ENCODE data around the gene CAPNS2. TPM values are rescaled to one million over a fixed set of nuclear protein-coding genes. Genes with fewer than 3 reads are reported as not detected.

CAPNS2 gene
- polyA plus RNA-seq, 1 donor from 2014 or later: not detected

DNA sequence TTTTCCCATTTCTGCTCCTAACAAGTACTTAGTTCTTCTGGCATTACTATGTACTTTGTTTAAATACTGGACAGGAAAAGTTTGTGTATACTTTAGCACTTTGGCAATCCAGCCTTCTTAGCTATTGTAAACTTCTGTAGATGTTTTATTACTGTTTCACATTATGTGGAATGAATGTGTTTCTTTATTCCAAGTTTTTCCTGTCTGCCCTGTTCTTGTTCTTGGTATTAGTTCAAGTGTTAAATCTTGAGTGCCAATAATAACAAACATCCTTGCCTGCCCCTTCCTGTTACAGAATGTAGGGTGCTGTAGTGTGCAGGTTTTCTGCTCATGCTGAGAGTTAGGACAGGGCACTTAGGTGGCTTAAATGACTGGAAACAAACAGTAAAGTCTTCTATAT, 7.3 kb upstream of the CAPNS2 start:
- H3K36me3 Mint-ChIP-seq: peaks cover 2% of the 10 kb centered on the region
- H3K9me3 Mint-ChIP-seq: no peaks in the 10 kb centered on the region
- H3K4me1 Mint-ChIP-seq: no peaks in the 10 kb centered on the region
- no peak overlapping the region for H3K4me3 Mint-ChIP-seq
- no peak overlapping the region for H3K27ac Mint-ChIP-seq
- H3K27me3 Mint-ChIP-seq: no peaks in the 10 kb centered on the region

DNA sequence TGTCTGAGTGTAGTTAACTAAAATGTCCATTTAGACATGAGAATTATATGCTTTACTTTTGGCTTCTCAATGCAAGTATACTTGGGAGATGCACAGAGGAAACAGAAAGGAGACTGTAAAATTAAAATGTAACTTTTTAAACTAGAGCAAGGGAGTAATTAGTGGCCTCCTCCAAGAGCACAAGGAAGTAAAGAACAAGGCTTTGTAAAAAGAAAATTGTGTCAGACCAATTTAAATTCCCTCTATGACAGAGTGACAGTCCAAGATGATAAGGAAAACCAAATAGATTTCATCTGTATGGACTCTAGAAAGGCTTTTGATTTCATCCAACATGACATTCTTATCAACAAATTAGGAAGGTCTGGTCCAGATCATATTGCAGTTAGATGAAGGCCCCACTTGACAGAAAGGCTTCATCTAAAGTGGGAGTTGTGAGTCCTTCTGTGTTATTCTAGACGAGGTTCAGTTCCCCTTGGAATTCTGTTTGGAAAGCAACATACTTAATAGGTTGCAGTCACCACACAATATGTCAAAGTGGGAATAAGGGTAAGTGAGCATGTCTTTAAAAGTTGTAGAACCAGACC, 6.5 kb upstream of the CAPNS2 start:
- no peaks in the 10 kb centered on the region for H3K9me3 Mint-ChIP-seq
- H3K36me3 Mint-ChIP-seq: peaks cover 2% of the 10 kb centered on the region
- H3K27me3 Mint-ChIP-seq: no peaks in the 10 kb centered on the region
- H3K27ac Mint-ChIP-seq: no peak overlapping the region
- no peak overlapping the region for H3K4me3 Mint-ChIP-seq
- H3K4me1 Mint-ChIP-seq: no peaks in the 10 kb centered on the region

DNA sequence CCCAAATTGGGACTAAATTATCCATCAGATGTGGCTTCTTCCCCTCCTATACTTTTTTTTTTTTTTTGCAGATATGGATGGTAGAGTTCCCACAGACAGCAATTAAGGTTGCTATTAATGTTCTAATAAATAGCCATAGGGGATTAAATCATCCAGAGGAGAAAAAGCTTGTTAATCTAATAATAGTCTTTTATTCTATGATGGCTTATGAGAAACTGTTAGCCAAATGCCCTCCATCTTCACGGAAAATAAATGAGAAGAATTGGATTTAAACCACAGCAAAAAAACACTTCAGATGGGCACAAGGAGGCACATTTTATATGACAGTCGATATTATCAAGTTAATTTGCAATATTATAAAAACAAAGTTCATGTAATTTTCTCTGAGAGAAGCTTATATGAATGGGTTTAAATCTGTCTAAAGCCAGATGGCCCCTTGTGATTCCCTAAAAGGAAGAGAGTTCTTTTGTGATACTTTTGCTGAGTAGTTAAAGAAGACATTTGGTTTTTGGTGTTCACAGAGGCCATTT, 5.1 kb upstream of the CAPNS2 start:
- Mint-ChIP-seq H3K27me3 (no peaks in the 10 kb centered on the region), H3K9me3 (no peaks in the 10 kb centered on the region), H3K36me3 (peaks cover 2% of the 10 kb centered on the region), H3K4me1 (no peaks in the 10 kb centered on the region), H3K4me3 (no peak overlapping the region), H3K27ac (no peak overlapping the region)

DNA sequence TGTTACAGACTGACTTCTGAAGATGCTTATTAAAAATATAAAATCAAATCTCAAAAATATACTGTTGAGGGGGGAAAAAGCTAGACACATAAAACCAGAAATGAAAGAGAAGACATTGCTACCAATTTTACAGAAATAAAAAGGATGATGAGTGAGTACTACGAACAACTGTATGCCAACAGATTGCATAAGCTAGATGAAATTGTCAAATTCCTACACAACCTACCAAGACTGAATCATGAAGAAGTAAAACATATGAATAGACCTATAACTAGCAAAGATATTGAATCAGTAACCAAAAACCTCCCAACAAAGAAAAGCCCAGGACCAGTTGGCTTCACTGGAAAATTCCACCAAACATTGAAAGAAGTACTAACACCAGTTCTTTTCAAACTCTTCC, 3.5 kb upstream of the CAPNS2 start:
- H3K9me3 Mint-ChIP-seq: no peaks in the 10 kb centered on the region

DNA sequence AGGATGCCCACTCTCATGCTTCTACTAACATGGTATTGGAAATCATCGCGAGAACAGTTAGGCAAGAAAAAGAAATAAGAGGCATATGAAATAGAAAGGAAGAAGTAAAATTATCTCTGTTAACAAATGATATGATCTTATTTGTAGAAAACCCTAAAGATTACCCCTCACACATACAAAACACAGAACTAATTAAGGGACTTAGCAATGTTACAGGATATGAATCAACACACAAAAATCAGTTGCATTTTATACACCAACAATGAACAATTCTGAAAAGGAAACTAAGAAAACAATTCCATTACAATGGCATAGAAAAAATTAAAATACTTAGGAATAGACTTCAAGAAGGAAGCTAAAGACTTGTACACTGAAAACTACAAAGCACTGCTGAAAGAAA, 2.7 kb upstream of the CAPNS2 start:
- no peaks in the 10 kb centered on the region for H3K9me3 Mint-ChIP-seq
- no peak overlapping the region for H3K4me3 Mint-ChIP-seq
- H3K27me3 Mint-ChIP-seq: peaks cover 1% of the 10 kb centered on the region
- no peak overlapping the region for H3K27ac Mint-ChIP-seq
- no peaks in the 10 kb centered on the region for H3K36me3 Mint-ChIP-seq
- H3K4me1 Mint-ChIP-seq: no peaks in the 10 kb centered on the region

More for the DNA sequence above, 3.5 kb upstream of the CAPNS2 start:
- no peaks in the 10 kb centered on the region for H3K27me3 Mint-ChIP-seq
- peaks cover 2% of the 10 kb centered on the region for H3K36me3 Mint-ChIP-seq
- H3K4me1 Mint-ChIP-seq: no peaks in the 10 kb centered on the region
- no peak overlapping the region for H3K27ac Mint-ChIP-seq
- H3K4me3 Mint-ChIP-seq: no peak overlapping the region

DNA sequence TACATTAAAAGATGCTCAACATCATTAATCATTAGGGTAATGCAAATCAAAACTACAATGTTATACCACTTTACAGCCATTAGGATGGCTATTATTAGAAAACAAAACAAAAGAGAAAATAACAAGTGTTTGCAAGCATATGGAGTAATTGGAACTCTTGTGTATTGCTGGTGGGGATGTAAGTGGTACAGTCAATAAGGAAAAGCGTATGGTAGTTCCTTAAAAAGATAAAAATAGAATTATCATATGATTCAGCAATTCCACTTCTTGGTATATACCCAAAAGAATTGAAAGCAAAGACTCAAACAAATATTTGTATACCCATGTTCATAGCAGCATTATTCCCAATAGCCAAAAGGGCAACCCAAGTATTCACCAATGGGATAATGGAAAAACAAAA, 1.4 kb upstream of the CAPNS2 start:
- Mint-ChIP-seq H3K9me3 (no peaks in the 10 kb centered on the region), H3K36me3 (no peaks in the 10 kb centered on the region), H3K4me3 (no peak overlapping the region), H3K27ac (peak overlapping the region in 1 of 3 donors; percentile 41), H3K4me1 (no peaks in the 10 kb centered on the region), H3K27me3 (peaks cover 1% of the 10 kb centered on the region)

DNA sequence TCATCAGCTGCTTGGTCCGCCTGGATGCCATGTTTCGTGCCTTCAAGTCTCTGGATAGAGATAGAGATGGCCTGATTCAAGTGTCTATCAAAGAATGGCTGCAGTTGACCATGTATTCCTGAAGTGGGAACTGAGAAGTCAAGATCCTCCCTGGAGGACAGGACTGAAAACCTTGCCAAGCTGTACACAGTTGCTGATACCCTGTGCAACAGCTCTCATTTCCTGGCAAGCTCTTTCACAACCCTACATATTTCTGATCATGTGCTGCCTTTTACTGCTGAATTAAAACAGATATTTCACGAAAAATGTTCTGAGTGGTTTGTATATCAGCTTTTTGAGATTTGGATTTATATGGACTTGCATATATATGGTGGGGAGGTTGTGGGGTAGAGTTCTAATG, 898 bp downstream of the CAPNS2 start:
- Mint-ChIP-seq H3K27me3 (peaks cover 1% of the 10 kb centered on the region), H3K36me3 (no peaks in the 10 kb centered on the region), H3K4me3 (no peak overlapping the region), H3K9me3 (no peaks in the 10 kb centered on the region), H3K27ac (no peak overlapping the region), H3K4me1 (no peaks in the 10 kb centered on the region)

DNA sequence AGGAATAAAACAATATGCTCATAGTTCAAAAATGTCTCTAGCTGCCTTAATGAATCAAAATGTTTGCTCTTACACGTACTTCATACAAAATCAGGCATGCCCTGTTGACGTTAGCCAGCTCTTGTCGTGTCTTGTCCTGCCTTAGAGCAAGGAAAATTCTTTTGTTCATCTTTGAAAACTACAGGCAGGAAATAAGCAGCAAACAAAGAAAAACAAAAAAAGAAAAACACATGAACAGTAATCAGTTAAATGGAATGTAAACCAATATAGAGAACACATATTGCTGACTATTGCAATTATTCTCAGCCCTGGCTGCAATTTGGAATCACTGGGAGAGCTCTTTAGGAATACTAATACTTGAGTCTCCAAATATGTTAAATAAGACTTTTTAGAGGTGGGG, 1.7 kb downstream of the CAPNS2 start:
- Mint-ChIP-seq H3K9me3 (no peaks in the 10 kb centered on the region), H3K36me3 (no peaks in the 10 kb centered on the region), H3K4me3 (no peak overlapping the region), H3K27me3 (peaks cover 1% of the 10 kb centered on the region), H3K4me1 (no peaks in the 10 kb centered on the region), H3K27ac (no peak overlapping the region)

DNA sequence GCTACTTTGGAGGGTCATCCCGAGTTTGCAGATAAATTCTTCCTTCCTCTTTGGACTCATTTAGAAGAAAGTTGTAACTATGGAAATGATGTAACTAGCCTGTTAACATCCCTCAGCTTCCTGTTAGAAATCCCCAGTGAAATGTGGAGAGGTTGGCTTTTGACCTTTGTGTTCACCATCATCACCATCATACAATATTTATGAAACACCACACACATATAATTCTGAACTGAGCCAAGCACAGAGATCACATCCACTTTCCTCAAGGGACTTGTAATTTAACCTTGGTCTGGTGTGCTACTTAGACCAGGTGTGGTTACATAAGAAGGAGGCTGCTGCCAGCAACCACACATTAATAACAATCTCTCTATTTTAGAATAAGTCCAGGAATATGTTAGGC, 2.5 kb downstream of the CAPNS2 start:
- Mint-ChIP-seq H3K4me1 (no peaks in the 10 kb centered on the region), H3K27me3 (peaks cover 1% of the 10 kb centered on the region), H3K27ac (no peak overlapping the region), H3K36me3 (no peaks in the 10 kb centered on the region), H3K9me3 (no peaks in the 10 kb centered on the region), H3K4me3 (no peak overlapping the region)

DNA sequence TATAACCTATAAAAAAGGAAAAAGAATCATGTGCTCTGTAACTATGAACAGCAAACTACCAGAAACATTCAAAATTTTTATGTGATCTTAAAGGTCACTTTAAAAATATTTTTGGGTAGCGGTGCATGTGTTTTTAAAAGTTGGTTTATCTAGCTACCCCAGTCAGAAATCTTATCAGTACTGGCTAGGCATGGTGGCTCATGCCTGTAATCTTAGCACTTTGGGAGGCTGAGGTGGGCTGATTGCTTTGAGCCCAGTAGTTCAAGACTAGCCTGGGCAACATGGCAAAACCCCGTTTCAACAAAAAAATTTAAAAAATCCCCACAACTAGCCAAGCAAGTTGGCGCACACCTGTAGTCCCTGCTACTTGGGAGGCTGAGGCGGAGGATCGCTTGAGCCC, 3.7 kb downstream of the CAPNS2 start:
- no peaks in the 10 kb centered on the region for H3K9me3 Mint-ChIP-seq
- H3K27me3 Mint-ChIP-seq: peaks cover 1% of the 10 kb centered on the region
- H3K4me1 Mint-ChIP-seq: no peaks in the 10 kb centered on the region
- no peak overlapping the region for H3K27ac Mint-ChIP-seq
- no peaks in the 10 kb centered on the region for H3K36me3 Mint-ChIP-seq
- no peak overlapping the region for H3K4me3 Mint-ChIP-seq

DNA sequence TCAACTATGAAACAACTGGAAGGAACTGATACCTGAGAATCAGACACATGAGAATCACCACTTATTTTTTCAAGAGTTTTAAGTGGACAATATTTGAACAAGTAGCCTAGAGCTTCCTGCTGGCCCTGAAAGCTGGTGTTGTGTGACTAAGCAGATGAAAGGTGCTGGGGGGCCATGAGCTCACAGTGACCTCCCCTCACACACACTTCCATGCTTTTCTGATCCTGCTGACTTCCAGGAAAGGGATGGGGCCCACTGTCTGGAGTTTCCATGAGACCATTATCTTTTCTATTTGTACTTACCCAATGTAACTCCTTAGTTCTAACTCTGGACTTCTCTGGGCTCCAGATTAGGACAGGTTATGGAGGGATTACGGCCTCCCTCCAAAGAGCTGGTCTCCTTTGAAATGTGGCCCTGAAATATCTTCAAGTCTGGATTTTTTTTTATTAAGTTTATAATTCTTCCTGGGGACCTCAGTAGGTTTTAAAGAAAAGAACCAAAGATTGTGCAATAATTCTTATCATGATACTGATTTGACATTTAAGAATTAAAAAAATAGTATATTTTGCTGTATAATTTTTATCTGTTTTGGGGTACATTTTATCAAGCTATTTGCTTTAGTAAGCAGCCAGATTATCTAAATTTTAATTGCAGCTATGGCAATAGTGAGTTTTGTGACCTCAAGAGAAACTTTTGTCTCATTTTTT, 4.9 kb downstream of the CAPNS2 start:
- H3K9me3 Mint-ChIP-seq: no peaks in the 10 kb centered on the region

DNA sequence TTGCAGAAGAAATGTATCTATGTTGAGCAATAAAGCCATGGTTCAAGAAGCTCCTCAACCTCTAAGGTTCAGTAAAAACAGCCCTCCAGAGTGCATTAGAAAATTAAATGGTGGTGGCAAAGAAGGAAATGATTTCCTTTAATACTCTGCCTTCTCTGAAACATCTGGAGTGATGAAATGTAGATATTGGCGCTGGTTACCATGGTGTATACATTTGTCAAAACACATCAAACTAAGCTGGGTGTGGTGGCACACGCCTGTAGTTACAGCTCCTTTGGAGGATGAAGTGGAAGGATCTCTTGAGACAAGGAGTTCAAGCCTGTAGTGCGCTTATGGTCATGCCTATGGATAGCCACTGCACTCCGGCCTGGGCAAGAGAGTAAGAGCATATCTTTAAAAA, 6.0 kb downstream of the CAPNS2 start:
- Mint-ChIP-seq H3K4me3 (no peak overlapping the region), H3K27me3 (peaks cover 1% of the 10 kb centered on the region), H3K9me3 (no peaks in the 10 kb centered on the region), H3K36me3 (no peaks in the 10 kb centered on the region), H3K27ac (no peak overlapping the region), H3K4me1 (no peaks in the 10 kb centered on the region)

More for the DNA sequence above, 4.9 kb downstream of the CAPNS2 start:
- Mint-ChIP-seq H3K36me3 (no peaks in the 10 kb centered on the region), H3K27ac (no peak overlapping the region), H3K4me1 (no peaks in the 10 kb centered on the region), H3K4me3 (no peak overlapping the region), H3K27me3 (peaks cover 1% of the 10 kb centered on the region)

DNA sequence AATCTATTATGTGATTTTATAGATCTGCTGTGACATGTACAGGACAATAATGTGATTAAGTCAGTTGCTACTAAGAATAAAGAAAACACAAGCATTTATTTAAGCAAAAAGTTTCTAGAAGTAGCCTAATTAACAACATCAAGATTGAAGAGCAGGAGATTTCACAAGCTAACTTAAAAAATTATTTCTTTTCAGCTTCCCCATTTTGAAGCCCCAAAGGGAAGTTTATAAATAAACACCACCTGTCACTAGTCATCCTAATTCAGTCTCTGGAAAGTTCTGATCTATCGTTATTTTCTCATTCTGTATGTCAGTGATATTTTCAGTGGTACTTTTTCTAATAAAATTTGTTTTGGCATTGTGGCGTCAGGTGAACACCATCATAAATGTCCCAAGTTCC, 8.3 kb downstream of the CAPNS2 start:
- no peak overlapping the region for H3K27ac Mint-ChIP-seq
- no peaks in the 10 kb centered on the region for H3K9me3 Mint-ChIP-seq
- no peaks in the 10 kb centered on the region for H3K27me3 Mint-ChIP-seq
- H3K4me1 Mint-ChIP-seq: no peaks in the 10 kb centered on the region
- H3K4me3 Mint-ChIP-seq: no peak overlapping the region
- no peaks in the 10 kb centered on the region for H3K36me3 Mint-ChIP-seq

DNA sequence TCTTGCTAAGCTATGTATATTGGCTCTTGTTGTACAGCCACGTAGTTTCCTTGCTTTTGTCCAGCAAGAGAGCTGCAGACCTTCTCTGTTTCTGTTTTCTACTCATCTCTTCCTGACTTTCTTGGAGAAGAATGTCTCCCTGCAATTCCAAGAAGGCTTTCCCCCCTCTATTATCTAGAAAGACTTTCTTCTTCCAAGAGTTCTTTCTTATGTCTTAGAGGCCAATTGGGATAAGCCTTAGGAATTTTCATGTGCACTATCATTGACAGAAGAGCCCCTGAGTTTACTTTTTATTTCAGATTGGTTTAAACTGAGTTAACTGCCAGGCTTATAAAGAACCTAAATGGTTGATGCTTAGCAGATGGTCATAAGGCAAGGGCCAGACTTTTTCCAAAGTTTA, 9.0 kb downstream of the CAPNS2 start:
- H3K9me3 Mint-ChIP-seq: no peaks in the 10 kb centered on the region
- H3K27me3 Mint-ChIP-seq: no peaks in the 10 kb centered on the region
- H3K4me1 Mint-ChIP-seq: no peaks in the 10 kb centered on the region
- H3K36me3 Mint-ChIP-seq: no peaks in the 10 kb centered on the region
- no peak overlapping the region for H3K4me3 Mint-ChIP-seq
- H3K27ac Mint-ChIP-seq: no peak overlapping the region

DNA sequence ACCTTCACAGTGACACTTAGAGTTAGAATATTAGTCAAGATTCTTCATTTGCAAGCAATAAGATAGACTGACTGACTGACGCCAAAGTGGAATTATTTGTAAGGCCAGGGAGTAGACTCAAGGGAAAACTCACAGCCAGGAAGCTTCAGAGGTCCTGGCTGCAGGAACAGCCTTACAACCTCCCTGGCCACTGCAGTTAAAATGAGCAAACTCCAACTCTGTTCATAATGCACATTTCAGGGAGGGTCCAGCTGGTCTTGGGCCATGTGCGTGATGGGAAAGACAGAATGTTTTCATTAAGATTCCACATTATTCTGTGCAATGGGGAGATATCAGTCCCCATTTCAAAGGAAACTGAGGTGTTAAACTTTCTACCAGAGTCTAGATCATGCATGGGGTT, 9.9 kb downstream of the CAPNS2 start:
- Mint-ChIP-seq H3K9me3 (no peaks in the 10 kb centered on the region), H3K4me3 (no peak overlapping the region), H3K27ac (no peak overlapping the region), H3K27me3 (no peaks in the 10 kb centered on the region), H3K36me3 (no peaks in the 10 kb centered on the region), H3K4me1 (no peaks in the 10 kb centered on the region)

DNA sequence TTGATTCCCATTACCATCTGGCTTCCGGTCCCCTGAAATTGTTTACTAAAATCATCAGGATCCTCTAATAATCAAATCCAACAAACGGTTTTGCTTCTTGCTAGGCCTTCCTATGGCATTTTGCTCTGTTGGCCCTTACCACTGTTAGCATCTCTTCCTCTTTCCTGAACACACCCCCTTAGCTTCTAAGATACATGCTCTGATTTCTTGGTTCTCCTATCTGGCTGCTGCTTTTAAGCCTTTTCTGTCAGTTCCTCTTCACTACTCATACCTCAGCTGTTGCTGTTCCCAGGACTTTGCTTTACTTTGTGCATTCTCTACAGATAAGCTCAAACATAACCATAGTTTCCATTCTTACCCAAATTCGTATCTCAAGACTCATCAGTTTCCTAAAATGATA, 11.4 kb downstream of the CAPNS2 start:
- H3K36me3 Mint-ChIP-seq: no peaks in the 10 kb centered on the region
- H3K4me1 Mint-ChIP-seq: no peaks in the 10 kb centered on the region
- H3K4me3 Mint-ChIP-seq: no peak overlapping the region
- no peaks in the 10 kb centered on the region for H3K9me3 Mint-ChIP-seq
- H3K27ac Mint-ChIP-seq: no peak overlapping the region
- H3K27me3 Mint-ChIP-seq: no peaks in the 10 kb centered on the region

Measured in IgD-negative memory B cell (primary cell).